Measurements from ENCODE around the gene CD2BP2. TPM values are rescaled to one million over a fixed set of nuclear protein-coding genes. Genes with fewer than 3 reads are reported as not detected.
"Not testable (repeated sequence)": the region's sequence is repeated elsewhere in the genome, so short reads cannot be mapped to it uniquely, and the experiment has no call there.

CD2BP2 gene
- total RNA-seq, 1 experiment from 2014 or later: 48.4 TPM

- ChIA-PET CTCF (interaction anchor here (0.7 kb wide), 1 partner anchor 250 kb away, joined by 5 read pairs; no protein-coding TSS in a partner anchor), POLR2A (no interaction called here)
- Mint-ChIP-seq H3K27ac (ENCODE audit: low read depth, unreplicated experiment) (no peak overlapping the region), H3K4me1 (ENCODE audit: insufficient read depth, unreplicated experiment) (peaks cover 20% of the 10 kb centered on the region), H3K36me3 (ENCODE audit: insufficient read depth, unreplicated experiment) (peaks cover 29% of the 10 kb centered on the region), H3K27me3 (ENCODE audit: insufficient read depth, unreplicated experiment) (no peaks in the 10 kb centered on the region), H3K9me3 (ENCODE audit: unreplicated experiment) (no peaks in the 10 kb centered on the region), H3K4me3 (ENCODE audit: unreplicated experiment) (no peak overlapping the region)
- BruUV-seq (replicated peaks): no TSS peak
- intact Hi-C loops (cut with micrococcal nuclease): no loop called here
- TF ChIP-seq CTCF (IDR thresholded peaks at IDR 0.05; ENCODE audit: unreplicated experiment): no peak
- no peak for DNase-seq (ENCODE audit: unreplicated experiment)
Measured at GRCh38 chr16:30348929-30349328, 6.2 kb downstream of the CD2BP2 start.

GRCh38 chr16:30348113-30348512 lies 7.0 kb downstream of the CD2BP2 start:
- BruUV-seq (replicated peaks): no TSS peak
- Mint-ChIP-seq H3K36me3 (ENCODE audit: insufficient read depth, unreplicated experiment) (peaks cover 29% of the 10 kb centered on the region), H3K4me1 (ENCODE audit: insufficient read depth, unreplicated experiment) (peaks cover 16% of the 10 kb centered on the region), H3K4me3 (ENCODE audit: unreplicated experiment) (no peak overlapping the region), H3K9me3 (ENCODE audit: unreplicated experiment) (no peaks in the 10 kb centered on the region), H3K27me3 (ENCODE audit: insufficient read depth, unreplicated experiment) (no peaks in the 10 kb centered on the region), H3K27ac (ENCODE audit: low read depth, unreplicated experiment) (no peak overlapping the region)
- DNase-seq (ENCODE audit: unreplicated experiment): no peak
- intact Hi-C loops (cut with micrococcal nuclease): no loop called here
- TF ChIP-seq CTCF (IDR thresholded peaks at IDR 0.05; ENCODE audit: unreplicated experiment): no peak
- ChIA-PET CTCF (interaction anchor here (0.7 kb wide), 1 partner anchor 268 kb away, joined by 3 read pairs; no protein-coding TSS in a partner anchor), POLR2A (no interaction called here)

- Mint-ChIP-seq H3K4me3 (ENCODE audit: unreplicated experiment) (no peak overlapping the region), H3K27me3 (ENCODE audit: insufficient read depth, unreplicated experiment) (no peaks in the 10 kb centered on the region), H3K27ac (ENCODE audit: low read depth, unreplicated experiment) (no peak overlapping the region), H3K4me1 (ENCODE audit: insufficient read depth, unreplicated experiment) (no peaks in the 10 kb centered on the region), H3K36me3 (ENCODE audit: insufficient read depth, unreplicated experiment) (peaks cover 12% of the 10 kb centered on the region), H3K9me3 (ENCODE audit: unreplicated experiment) (no peaks in the 10 kb centered on the region)
- intact Hi-C loops (cut with micrococcal nuclease): no loop called here
- CTCF ChIA-PET: no interaction called here
- TF ChIP-seq CTCF (IDR thresholded peaks at IDR 0.05; ENCODE audit: unreplicated experiment): no peak
- no peak for DNase-seq (ENCODE audit: unreplicated experiment)
- POLR2A ChIA-PET: interaction anchor here (0.8 to 3.0 kb wide), 3 partner anchors 8 to 24 kb away, joined by 4 to 12 read pairs (median 4); partner anchors contain the start of genes CD2BP2 and TBC1D10B
- no TSS peak for BruUV-seq (replicated peaks)
Measured at GRCh38 chr16:30346286-30346685, 8.8 kb downstream of the CD2BP2 start.

- H3K27ac Mint-ChIP-seq (ENCODE audit: low read depth, unreplicated experiment); POLR2A ChIA-PET; BruUV-seq (replicated peaks); H3K36me3 Mint-ChIP-seq (ENCODE audit: insufficient read depth, unreplicated experiment); intact Hi-C loops (cut with micrococcal nuclease); H3K4me3 Mint-ChIP-seq (ENCODE audit: unreplicated experiment); H3K9me3 Mint-ChIP-seq (ENCODE audit: unreplicated experiment); DNase-seq (ENCODE audit: unreplicated experiment); H3K4me1 Mint-ChIP-seq (ENCODE audit: insufficient read depth, unreplicated experiment); H3K27me3 Mint-ChIP-seq (ENCODE audit: insufficient read depth, unreplicated experiment); CTCF ChIA-PET: not testable (repeated sequence)
Measured at GRCh38 chr16:30343491-30343820, 11.7 kb downstream of the CD2BP2 start.

Data from MCF 10A (cell line).